ENCODE results near the gene MIGA2.
"Not testable (repeated sequence)": the region's sequence is repeated elsewhere in the genome, so short reads cannot be mapped to it uniquely, and the experiment has no call there.

Gene MIGA2

GRCh38 chr9:129011170-129011569 is 25.3 kb upstream of the MIGA2 start:
- DNase-seq = no peak

DNA sequence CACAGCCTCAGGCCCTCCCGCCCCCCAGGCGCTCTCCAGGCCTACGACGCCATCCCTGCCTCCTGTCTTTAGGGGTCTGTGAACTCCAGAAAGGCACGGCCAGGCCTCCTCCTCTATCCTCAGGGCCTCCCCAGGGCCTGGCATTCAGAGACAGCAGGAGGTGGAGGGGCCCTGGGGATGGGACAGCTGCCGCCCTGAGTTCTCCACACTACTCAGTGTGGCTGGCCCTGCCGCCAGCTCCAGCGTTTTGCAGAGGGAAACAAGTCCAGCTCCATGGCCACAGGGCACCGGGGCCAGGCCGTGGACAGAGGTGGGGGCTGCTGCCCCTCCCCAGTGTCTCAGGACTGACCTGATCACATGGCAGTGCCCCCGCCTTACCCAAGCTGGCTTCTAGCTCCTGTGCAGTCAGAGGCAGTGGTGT is 24.7 kb upstream of the MIGA2 start:
- DNase-seq = no peak

DNA sequence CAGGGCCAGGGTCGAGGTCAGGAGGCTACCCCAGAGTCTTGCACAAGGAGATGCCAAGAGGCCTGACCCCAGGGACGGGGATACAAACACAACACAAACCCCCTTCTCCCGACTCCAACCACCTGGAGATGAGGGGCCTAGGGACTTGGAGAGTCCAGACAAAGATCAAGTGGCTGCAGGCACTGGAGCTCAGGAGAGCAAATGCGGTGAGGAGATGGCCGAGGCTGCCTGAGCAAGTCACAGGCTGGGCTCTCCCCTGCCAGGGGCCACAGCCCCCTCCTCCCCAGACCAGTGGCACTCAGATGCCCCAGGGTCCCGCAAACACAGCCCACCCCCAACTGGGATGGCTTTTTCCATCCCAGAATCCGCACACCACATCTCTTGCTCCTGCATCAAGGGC is 24.1 kb upstream of the MIGA2 start:
- no peak for DNase-seq

GRCh38 chr9:129012893-129013448 is 23.5 kb upstream of the MIGA2 start:
- DNase-seq = no peak

GRCh38 chr9:129013674-129014073 is 22.8 kb upstream of the MIGA2 start:
- DNase-seq = no peak

- no peak for DNase-seq
These were observed 22.3 kb upstream of the MIGA2 start for GRCh38 chr9:129014124-129014523.

DNA sequence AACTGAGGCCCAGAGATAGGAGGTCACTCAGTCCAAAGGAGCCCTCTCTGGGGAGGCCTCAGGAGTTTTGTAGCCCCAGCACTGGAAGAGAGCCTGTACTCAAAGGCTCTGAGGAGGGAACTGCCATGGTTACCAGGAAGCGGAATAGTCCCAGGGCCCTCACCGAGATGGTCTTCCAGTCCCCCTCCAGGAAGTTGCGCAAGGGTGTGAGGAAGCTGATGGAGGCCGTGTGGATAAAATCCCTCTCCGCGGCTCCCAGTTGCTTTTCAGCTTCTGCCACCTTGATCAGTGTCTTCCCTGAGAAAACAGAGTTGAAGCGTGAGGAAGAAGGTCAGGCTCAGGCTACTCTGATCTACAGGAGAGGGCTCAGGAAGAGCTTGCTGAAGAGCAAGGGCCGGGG is 21.8 kb upstream of the MIGA2 start:
- DNase-seq = no peak

GRCh38 chr9:129021091-129021490 is 15.3 kb upstream of the MIGA2 start:
- no peak for DNase-seq

DNA sequence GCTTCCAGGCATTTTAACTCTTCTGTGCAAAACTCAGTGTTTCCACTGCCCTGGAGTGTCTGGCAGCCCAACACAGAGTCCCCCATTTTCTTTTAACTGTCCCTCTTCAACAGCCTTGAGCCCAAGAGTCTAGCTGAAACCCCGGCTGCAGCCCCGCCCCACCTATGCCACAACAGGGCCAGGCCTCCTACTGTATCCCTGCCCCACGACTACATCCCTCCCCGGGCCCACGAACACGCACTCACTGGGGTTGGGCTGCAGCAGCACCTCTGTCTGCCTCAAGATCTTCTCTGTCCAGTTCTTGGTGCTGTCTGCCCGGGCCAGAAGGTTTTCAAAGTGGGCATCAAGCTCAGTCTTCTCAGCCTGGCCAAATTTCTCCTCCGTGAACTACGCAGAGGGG is 14.4 kb upstream of the MIGA2 start:
- DNase-seq = no peak

DNA sequence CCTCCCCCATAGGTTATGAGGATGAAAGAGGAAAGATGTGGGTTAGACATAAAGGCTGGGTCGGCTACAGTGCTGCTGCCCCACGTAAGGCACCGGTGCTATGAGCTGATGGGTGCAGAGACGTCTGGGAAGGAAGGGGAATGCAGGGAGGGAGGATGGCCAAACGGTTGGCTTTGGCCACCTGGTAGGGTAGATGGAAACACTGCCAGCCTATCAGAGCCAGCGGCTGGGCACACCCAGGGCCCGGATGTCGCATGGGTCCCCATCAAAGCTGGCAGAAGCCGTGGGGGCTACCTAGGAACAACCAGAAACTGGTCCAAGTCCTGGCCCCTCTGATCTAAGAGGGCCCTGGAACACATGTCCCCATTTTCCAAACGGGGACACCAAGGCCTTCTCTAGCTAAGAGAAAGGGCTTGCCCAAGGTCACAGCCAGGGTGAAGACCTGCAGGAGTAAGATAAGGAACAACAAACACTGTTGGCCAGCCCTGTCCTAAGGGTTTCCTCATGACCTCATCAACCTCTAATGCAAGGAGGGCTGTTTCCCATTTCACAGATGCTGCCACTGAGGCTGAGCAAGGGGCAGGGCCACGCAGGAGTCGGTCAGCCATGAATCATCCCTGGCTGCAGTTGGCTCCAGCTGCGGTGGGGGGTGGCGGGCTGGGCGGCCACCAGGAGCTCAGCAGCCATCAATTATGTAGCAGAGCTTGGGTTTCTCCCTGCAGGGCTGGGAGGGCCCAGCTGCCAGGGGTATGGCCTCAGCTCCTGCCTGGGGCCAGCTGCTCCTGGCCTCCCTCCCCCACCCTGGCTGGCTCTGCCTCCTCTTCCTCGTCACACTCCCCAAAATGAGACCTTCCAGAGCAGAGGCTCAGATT is 13.2 kb upstream of the MIGA2 start:
- no peak for DNase-seq

GRCh38 chr9:129023908-129024233 is 12.6 kb upstream of the MIGA2 start:
- no peak for DNase-seq

GRCh38 chr9:129026442-129027223 is 9.8 kb upstream of the MIGA2 start:
- no peak for DNase-seq

DNA sequence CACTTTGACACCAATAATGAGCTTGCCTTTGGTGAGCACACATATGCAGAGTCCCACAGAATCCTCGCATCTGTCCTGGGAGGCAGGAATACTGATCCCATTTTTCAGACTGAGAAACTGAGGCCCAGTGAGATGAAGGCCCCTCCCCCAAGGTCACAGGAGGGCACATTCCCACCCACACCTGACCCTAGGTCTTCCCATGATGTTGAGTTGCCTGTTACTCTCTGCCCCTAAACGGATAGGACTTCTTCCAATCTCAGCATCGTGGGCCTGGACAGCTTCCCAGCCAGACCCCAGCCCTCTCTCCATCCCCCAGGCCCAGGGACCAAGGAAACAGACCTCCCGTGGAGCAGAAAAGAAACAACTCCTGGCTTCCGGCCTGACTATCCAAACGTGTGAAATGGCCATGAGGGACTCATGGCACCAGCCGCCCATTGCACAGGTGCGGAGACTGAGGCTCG is 9.2 kb upstream of the MIGA2 start:
- DNase-seq = no peak

GRCh38 chr9:129027685-129028191 is 8.7 kb upstream of the MIGA2 start:
- DNase-seq = peak; percentile 63

DNA sequence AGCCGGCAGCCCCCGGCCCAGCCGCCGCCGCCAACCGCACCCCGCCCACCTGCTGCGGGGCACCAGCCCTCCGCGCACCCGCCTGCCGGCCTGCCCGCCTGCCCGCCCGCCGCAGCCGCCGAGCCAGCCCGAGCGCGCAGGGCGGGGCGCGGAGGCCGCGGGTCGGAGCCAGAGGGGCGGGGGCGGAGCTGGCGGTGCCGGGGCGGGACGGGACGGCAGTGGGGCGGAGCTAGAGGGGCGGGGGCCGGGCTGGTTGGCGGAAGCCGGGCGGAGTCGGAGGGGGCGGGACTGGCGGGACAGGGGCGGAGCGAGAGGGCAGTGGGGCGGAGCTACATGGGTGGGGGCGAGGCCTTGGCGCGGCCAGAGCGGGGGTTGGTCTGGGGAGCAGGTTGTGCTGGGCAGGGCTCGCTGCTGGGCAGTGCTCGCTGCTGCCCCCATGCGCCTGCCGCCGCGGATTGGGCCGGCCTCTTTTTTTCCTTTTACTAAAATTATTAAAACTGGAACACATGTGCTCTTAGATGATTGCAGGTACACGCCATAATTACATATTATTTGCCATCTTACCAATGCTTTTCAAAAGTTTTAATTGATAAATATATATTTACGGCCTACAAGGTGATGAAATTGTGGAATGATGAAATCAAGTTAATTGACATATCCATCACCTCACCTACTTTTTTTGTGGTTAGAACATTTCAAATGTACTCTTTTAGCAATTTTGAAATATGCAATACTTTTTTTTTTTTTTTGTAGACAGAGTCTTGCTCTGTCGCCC is 8.0 kb upstream of the MIGA2 start, which contains the start of gene SH3GLB2:
Gene SH3GLB2 (minus strand): TSS at position 140 of the 775 bp plus-strand sequence. CDS start 177 bp downstream, outside the sequence.
- peak; percentile 93 for DNase-seq

GRCh38 chr9:129030191-129030590 is 6.2 kb upstream of the MIGA2 start:
- no peak for DNase-seq

DNA sequence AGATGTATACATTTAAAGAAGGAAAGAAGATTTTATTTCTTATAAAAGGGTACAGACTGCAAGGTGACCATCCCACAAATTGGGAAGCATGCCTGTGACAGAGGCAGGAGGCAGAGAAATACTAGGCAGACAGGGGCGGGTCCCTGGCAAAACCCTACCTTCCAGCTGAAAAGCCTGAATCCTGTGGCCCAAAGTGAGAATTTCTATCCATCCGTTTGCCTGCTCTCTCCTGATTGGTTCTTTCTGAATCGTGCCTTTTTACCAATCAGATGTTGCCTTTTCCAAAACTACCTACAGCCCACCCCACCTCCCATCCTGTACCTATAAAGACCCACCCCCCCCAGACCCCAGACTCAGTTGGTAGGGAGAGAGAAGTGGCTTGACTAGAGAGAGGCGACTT is 4.9 kb upstream of the MIGA2 start:
- DNase-seq = no peak

GRCh38 chr9:129032541-129033159 is 3.8 kb upstream of the MIGA2 start:
- no peak for DNase-seq

DNA sequence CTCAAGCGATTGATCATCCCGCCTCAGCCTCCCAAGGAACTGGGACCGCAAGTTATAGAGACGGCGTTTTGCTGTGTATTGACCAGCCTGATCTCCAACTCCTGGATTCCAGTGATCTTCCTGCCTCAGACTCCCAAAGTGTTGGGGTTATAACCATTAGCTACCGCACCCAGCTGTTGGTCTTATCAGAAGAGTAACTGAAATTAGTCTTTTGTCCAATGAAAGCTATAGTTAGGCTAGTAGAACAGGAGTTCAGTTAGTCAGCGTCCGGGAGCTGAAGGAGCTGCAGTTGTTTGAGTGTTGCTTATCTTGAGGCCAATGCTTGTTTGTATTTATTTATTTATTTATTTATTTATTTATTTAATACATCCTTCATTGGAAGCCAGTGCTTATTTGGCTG is 3.2 kb upstream of the MIGA2 start:
- no peak for DNase-seq

- not testable (repeated sequence) for DNase-seq
These were observed 588 bp upstream of the MIGA2 start for GRCh38 chr9:129035838-129036237.

GRCh38 chr9:129036923-129037766 is 719 bp downstream of the MIGA2 start:
- DNase-seq = no peak

All from NK-92 treated with Interleukin-12 subunit alpha and Interleukin-12 subunit beta, amount 100 ng/mL, for 24 hours (cell line).